HFF-Myc (cell line): Measurements from ENCODE around the gene OSER1.

Source experiments
- DNase-seq: peaks from one replicate; pipeline ENCODE4 v3.0.0-alpha.2; 2011; ENCODE audit warnings: low read depth; ENCODE audit errors: extremely low read depth
- H3K4me3 ChIP-seq: replicated peaks from 2 replicates; pipeline ENCODE4 v1.5.1; 2011; ENCODE audit warnings: low read depth, mild to moderate bottlenecking, control low read depth, low read length
- CTCF ChIP-seq: IDR thresholded peaks from 2 replicates; pipeline ENCODE4 v1.5.1; 2012; ENCODE audit warnings: mild to moderate bottlenecking, low read depth, low read length, control low read depth; ENCODE audit errors: missing control alignments

OSER1 gene

GRCh38 chr20:44224637-44225036 is 14.1 kb upstream of the OSER1 start:
- TF ChIP-seq CTCF: no peak
- no peak for DNase-seq
- no peak overlapping the region for H3K4me3 ChIP-seq

GRCh38 chr20:44223721-44224120 is 13.2 kb upstream of the OSER1 start:
- no peak for DNase-seq
- H3K4me3 ChIP-seq: no peak overlapping the region
- TF ChIP-seq CTCF: no peak

- no peak for DNase-seq
- no peak for TF ChIP-seq CTCF
- no peak overlapping the region for H3K4me3 ChIP-seq
These were observed 12.2 kb upstream of the OSER1 start for GRCh38 chr20:44222633-44223368.

- TF ChIP-seq CTCF: no peak
- no peak overlapping the region for H3K4me3 ChIP-seq
These were observed 11.5 kb upstream of the OSER1 start for GRCh38 chr20:44222027-44222426.

GRCh38 chr20:44221368-44221954 is 10.9 kb upstream of the OSER1 start:
- no peak for TF ChIP-seq CTCF
- H3K4me3 ChIP-seq: no peak overlapping the region
- DNase-seq: no peak

More at GRCh38 chr20:44222027-44222426, 11.5 kb upstream of the OSER1 start:
- DNase-seq: no peak

GRCh38 chr20:44219791-44220190 is 9.2 kb upstream of the OSER1 start:
- no peak for DNase-seq
- TF ChIP-seq CTCF: no peak
- no peak overlapping the region for H3K4me3 ChIP-seq
